ENCODE data around the gene PLPP6.
A peak's percentile ranks its signal among the peaks of the same experiment; 100 is the strongest.

PLPP6 gene

GRCh38 chr9:4667681-4668080, 5.6 kb downstream of the PLPP6 start:
- no peak for DNase-seq (ENCODE audit: low read depth)
- no peak for TF ChIP-seq CTCF (IDR thresholded peaks at IDR 0.05; ENCODE audit: control insufficient read depth, insufficient read depth, low read depth, low read length, missing control alignments)
- no peak overlapping the region for H3K4me3 ChIP-seq (ENCODE audit: control insufficient read depth, low read depth, low read length)

- H3K4me3 ChIP-seq (ENCODE audit: control insufficient read depth, low read depth, low read length), result no peak overlapping the region
- TF ChIP-seq CTCF (IDR thresholded peaks at IDR 0.05; ENCODE audit: control insufficient read depth, insufficient read depth, low read depth, low read length, missing control alignments), result no peak
- no peak for DNase-seq (ENCODE audit: low read depth)
These were observed 6.5 kb downstream of the PLPP6 start for GRCh38 chr9:4668604-4669003.

GRCh38 chr9:4669890-4670289, 7.8 kb downstream of the PLPP6 start:
- TF ChIP-seq CTCF (IDR thresholded peaks at IDR 0.05; ENCODE audit: control insufficient read depth, insufficient read depth, low read depth, low read length, missing control alignments), result no peak
- H3K4me3 ChIP-seq (ENCODE audit: control insufficient read depth, low read depth, low read length), result no peak overlapping the region
- no peak for DNase-seq (ENCODE audit: low read depth)

- TF ChIP-seq CTCF (IDR thresholded peaks at IDR 0.05; ENCODE audit: control insufficient read depth, insufficient read depth, low read depth, low read length, missing control alignments), result no peak
- no peak for DNase-seq (ENCODE audit: low read depth)
These were observed 8.5 kb downstream of the PLPP6 start for GRCh38 chr9:4670591-4670990.

GRCh38 chr9:4671737-4672136, 9.6 kb downstream of the PLPP6 start:
- no peak overlapping the region for H3K4me3 ChIP-seq (ENCODE audit: control insufficient read depth, low read depth, low read length)
- no peak for TF ChIP-seq CTCF (IDR thresholded peaks at IDR 0.05; ENCODE audit: control insufficient read depth, insufficient read depth, low read depth, low read length, missing control alignments)
- DNase-seq (ENCODE audit: low read depth), result no peak

More at GRCh38 chr9:4670591-4670990, 8.5 kb downstream of the PLPP6 start:
- H3K4me3 ChIP-seq (ENCODE audit: control insufficient read depth, low read depth, low read length), result no peak overlapping the region

- peak; percentile 4 for TF ChIP-seq CTCF (IDR thresholded peaks at IDR 0.05; ENCODE audit: control insufficient read depth, insufficient read depth, low read depth, low read length, missing control alignments)
- DNase-seq (ENCODE audit: low read depth), result peak; percentile 97
These were observed 12.7 kb downstream of the PLPP6 start for GRCh38 chr9:4674783-4675182.

GRCh38 chr9:4677392-4677791, 15.3 kb downstream of the PLPP6 start:
- DNase-seq (ENCODE audit: low read depth), result no peak
- no peak for TF ChIP-seq CTCF (IDR thresholded peaks at IDR 0.05; ENCODE audit: control insufficient read depth, insufficient read depth, low read depth, low read length, missing control alignments)
- H3K4me3 ChIP-seq (ENCODE audit: control insufficient read depth, low read depth, low read length), result no peak overlapping the region

More at GRCh38 chr9:4674783-4675182, 12.7 kb downstream of the PLPP6 start:
- H3K4me3 ChIP-seq (ENCODE audit: control insufficient read depth, low read depth, low read length), result no peak overlapping the region
